ENCODE results near the gene RAVER2.

RAVER2 gene

GRCh38 chr1:64823691-64824476 lies 79.0 kb downstream of the RAVER2 start:
- DNase-seq (ENCODE audit: low read depth): peak; percentile 90
- TF ChIP-seq CTCF (IDR thresholded peaks at IDR 0.05; ENCODE audit: low read depth, low read length, missing control alignments): peak; percentile 70
- no peak overlapping the region for H3K4me3 ChIP-seq (ENCODE audit: low read depth, low read length)
- in situ Hi-C loops (cut with HindIII; ENCODE audit: low sequenced_read_pairs): loop anchor here (25.0 kb wide), 1 partner anchor 562 kb away; no protein-coding TSS in a partner anchor

GRCh38 chr1:64826991-64827390 lies 82.1 kb downstream of the RAVER2 start:
- TF ChIP-seq CTCF (IDR thresholded peaks at IDR 0.05; ENCODE audit: low read depth, low read length, missing control alignments): no peak
- DNase-seq (ENCODE audit: low read depth): no peak
- H3K4me3 ChIP-seq (ENCODE audit: low read depth, low read length): no peak overlapping the region
- in situ Hi-C loops (cut with HindIII; ENCODE audit: low sequenced_read_pairs): no loop called here

- H3K4me3 ChIP-seq (ENCODE audit: low read depth, low read length): no peak overlapping the region
- no peak for DNase-seq (ENCODE audit: low read depth)
- TF ChIP-seq CTCF (IDR thresholded peaks at IDR 0.05; ENCODE audit: low read depth, low read length, missing control alignments): no peak
- in situ Hi-C loops (cut with HindIII; ENCODE audit: low sequenced_read_pairs): no loop called here
Measured at GRCh38 chr1:64828829-64829228, 84.0 kb downstream of the RAVER2 start.

- TF ChIP-seq CTCF (IDR thresholded peaks at IDR 0.05; ENCODE audit: low read depth, low read length, missing control alignments): no peak
- DNase-seq (ENCODE audit: low read depth): no peak
- in situ Hi-C loops (cut with HindIII; ENCODE audit: low sequenced_read_pairs): no loop called here
- H3K4me3 ChIP-seq (ENCODE audit: low read depth, low read length): no peak overlapping the region
Measured at GRCh38 chr1:64829411-64830029, 84.6 kb downstream of the RAVER2 start.

GRCh38 chr1:64830030-64830651 lies 85.3 kb downstream of the RAVER2 start:
- no peak for DNase-seq (ENCODE audit: low read depth)
- no peak overlapping the region for H3K4me3 ChIP-seq (ENCODE audit: low read depth, low read length)
- in situ Hi-C loops (cut with HindIII; ENCODE audit: low sequenced_read_pairs): no loop called here
- no peak for TF ChIP-seq CTCF (IDR thresholded peaks at IDR 0.05; ENCODE audit: low read depth, low read length, missing control alignments)

GRCh38 chr1:64834734-64835133 lies 89.9 kb downstream of the RAVER2 start:
- H3K4me3 ChIP-seq (ENCODE audit: low read depth, low read length): no peak overlapping the region
- in situ Hi-C loops (cut with HindIII; ENCODE audit: low sequenced_read_pairs): no loop called here
- TF ChIP-seq CTCF (IDR thresholded peaks at IDR 0.05; ENCODE audit: low read depth, low read length, missing control alignments): no peak
- DNase-seq (ENCODE audit: low read depth): peak; percentile 4

Measured in astrocyte of the cerebellum (primary cell).